GM13976 (cell line): ENCODE measurements around the gene AWAT1.

Source experiments
- DNase-seq: peaks from one replicate; pipeline ENCODE4 v3.0.0; 2012; ENCODE audit warnings: low spot score
- in situ Hi-C: fragments of 300-500 bp; cut with MboI; formaldehyde crosslinking; loops from one replicate; pipeline ENCODE4 v1.12.0; 2022; ENCODE audit warnings: low sequenced_read_pairs, mixed read lengths, inconsistent platforms; ENCODE audit not compliant: unreplicated experiment
- TF ChIP-seq, protein P1 (sequence below): IDR thresholded peaks from 2 replicates; pipeline ENCODE4 v1.5.1; 2012; ENCODE audit warnings: borderline replicate concordance, mild to moderate bottlenecking; ENCODE audit not compliant: insufficient read depth; ENCODE audit errors: extremely low read depth, missing control alignments, control extremely low read depth

AWAT1 gene

DNA sequence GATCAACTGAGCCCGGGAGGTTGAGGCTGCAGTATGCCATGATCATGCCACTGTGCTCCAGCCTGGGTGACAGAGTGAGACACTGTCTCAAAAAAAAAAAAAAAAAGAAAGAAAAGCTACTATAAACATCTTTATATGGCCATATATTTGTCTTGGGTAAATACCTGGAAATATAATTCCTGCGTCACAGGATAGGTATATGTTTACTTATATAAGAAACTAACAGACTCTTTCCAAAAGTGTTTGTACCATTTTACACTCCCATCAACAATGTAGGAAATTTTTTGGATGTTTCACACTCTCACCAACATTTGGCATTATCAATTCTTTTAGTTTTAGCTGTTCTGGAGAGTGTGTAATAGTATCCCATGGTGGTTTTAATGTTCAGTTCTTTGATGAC, 12.8 kb downstream of the AWAT1 start:
- in situ Hi-C loops, result no loop called here
- TF ChIP-seq, protein P1, sequence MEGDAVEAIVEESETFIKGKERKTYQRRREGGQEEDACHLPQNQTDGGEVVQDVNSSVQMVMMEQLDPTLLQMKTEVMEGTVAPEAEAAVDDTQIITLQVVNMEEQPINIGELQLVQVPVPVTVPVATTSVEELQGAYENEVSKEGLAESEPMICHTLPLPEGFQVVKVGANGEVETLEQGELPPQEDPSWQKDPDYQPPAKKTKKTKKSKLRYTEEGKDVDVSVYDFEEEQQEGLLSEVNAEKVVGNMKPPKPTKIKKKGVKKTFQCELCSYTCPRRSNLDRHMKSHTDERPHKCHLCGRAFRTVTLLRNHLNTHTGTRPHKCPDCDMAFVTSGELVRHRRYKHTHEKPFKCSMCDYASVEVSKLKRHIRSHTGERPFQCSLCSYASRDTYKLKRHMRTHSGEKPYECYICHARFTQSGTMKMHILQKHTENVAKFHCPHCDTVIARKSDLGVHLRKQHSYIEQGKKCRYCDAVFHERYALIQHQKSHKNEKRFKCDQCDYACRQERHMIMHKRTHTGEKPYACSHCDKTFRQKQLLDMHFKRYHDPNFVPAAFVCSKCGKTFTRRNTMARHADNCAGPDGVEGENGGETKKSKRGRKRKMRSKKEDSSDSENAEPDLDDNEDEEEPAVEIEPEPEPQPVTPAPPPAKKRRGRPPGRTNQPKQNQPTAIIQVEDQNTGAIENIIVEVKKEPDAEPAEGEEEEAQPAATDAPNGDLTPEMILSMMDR, result no peak
- no peak for DNase-seq

DNA sequence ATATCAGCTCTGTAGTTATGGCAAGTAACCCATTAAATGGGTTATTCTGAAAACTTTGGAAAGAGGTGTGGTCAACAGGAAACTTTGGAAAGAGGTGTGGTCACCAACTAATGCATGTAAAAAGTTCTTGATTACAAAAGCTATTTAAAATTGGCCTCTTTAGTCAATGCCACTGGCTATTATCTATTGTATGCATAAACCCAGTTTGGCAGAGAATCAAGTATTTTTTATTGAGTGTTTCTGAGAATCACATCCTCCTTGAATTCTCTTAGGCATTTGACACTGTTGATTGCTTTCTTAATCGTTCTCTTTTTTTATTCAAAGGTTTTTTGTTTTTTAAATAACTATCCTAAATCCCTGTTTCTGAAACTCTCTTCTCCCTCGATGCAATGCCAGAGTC, 18.0 kb downstream of the AWAT1 start:
- DNase-seq, result no peak
- TF ChIP-seq, protein P1, result no peak
- in situ Hi-C loops, result no loop called here

DNA sequence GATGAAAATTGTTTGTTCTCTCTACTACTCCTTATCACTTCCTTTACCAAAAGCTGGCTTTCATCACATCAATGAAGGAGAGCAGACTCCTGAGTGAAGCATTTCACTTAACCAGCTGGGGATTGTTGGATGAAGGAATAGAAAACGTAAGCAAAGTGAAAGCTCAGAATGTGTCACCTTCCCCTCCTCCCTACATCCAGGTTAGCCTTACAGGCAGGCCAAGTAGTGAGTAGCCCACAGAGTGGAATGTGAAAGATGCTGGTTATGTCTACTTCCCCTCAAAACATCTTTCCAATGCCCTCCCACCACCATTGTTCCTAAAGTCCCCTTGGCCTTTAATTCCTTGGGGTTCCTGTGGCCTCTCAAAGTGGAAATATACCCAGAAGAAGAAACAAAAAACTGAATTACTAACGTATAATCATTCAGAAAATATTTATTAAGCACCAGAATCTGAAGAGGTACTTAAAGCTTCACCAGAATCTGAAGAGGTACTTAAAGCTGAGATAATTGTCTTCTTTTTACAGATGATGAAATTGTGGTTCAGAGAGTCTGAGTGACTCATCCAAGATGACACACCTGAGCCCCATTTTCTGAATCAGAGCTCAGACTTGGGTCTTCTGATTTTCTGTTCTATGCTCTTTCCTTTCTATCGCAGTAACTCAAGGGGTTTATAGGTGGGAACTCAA, 19.1 kb downstream of the AWAT1 start:
- in situ Hi-C loops, result no loop called here
- TF ChIP-seq, protein P1, result no peak
- no peak for DNase-seq

DNA sequence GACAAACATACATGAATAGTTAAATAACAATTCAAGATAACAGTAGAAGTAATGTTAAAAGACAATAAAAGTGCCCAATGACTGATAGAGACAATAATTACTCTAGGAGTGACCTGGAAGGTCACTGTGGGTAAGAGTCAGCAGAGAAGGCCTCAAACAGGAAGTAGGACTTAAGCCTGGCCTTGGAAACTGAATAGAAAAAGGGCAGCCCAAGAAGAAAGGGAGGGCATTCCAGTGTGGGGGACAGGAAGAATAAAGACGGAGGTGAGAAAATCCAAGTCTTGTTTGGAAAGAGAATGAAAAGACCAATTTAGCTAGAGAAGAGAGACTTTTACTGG, 19.6 kb downstream of the AWAT1 start:
- TF ChIP-seq, protein P1, result no peak
- no peak for DNase-seq
- in situ Hi-C loops, result no loop called here

DNA sequence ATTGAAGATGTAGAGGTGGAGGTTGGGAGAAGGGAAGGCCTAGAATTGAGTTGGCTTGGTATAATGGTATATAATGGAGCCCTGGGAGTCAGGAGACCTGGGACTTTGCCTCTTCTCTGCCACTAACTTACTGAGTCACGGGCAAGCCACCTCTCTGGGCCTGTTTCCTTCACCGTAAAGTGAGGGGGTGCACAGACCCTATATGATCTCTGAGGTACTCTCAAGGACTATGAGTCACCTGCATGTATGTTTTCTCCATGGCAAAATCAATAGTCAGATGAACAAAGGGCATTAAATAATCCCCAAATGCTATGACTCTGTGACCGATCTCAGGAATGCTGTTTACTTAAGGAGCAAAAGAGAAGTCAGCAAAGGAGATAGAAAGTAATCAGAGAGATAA, 20.5 kb downstream of the AWAT1 start:
- DNase-seq, result no peak
- in situ Hi-C loops, result no loop called here
- TF ChIP-seq, protein P1, result no peak

DNA sequence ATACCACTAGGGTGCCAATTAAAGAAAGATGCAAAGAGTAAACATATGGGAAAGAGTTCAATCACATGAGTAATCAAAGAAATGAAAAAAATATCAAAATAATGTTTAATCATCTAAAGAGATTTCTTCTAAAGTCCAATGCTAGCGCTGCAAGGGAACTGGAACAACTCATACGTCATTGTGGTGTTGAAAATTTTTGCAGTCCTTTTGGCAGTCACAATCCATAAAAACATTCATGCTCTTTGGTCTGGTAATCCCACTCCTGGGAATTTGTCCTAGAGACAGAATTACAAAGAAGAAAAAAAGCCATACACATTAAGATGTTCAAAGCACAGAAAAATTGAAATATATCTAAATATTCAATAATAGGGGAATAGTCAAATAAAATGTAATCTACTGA, 21.0 kb downstream of the AWAT1 start:
- TF ChIP-seq, protein P1, result no peak
- in situ Hi-C loops, result no loop called here
- DNase-seq, result no peak
